Measurements from ENCODE around the gene CALCOCO1. TPM values are rescaled to one million over a fixed set of nuclear protein-coding genes. Genes with fewer than 3 reads are reported as not detected.
A peak's percentile ranks its signal among the peaks of the same experiment; 100 is the strongest.

The CALCOCO1 gene
- total and polyA plus RNA-seq, 10 of the 15 experiments (the other 5 are each of a cell fraction or from before 2014, with no cell fraction given) = 2.8 to 55.9 (median 13.7) TPM

- TF ChIP-seq SUZ12 (IDR thresholded peaks at IDR 0.05; ENCODE audit: unreplicated experiment) (no peak), PBX3 (IDR thresholded peaks at IDR 0.05; ENCODE audit: insufficient replicate concordance, low read depth, low read length) (peak; percentile 19), ATF7 (IDR thresholded peaks at IDR 0.05; ENCODE audit: low read depth) (peak; percentile 72), IKZF1 (conservative IDR thresholded peaks at IDR 0.05) (peak; percentile 95), NFYA (IDR thresholded peaks at IDR 0.05; ENCODE audit: borderline replicate concordance, low read depth, low read length) (no peak), BCL11A (IDR thresholded peaks at IDR 0.05; ENCODE audit: low read depth, low read length) (no peak), EGR1 (IDR thresholded peaks at IDR 0.05; ENCODE audit: borderline replicate concordance in 1 of 2, low read depth in 2 of 2, low read length in 2 of 2) (peak in 1 of 2 experiments; percentile 74; a peak in 2 of 3 replicates), NR2C1 (IDR thresholded peaks at IDR 0.05) (peak; percentile 85), BMI1 (IDR thresholded peaks at IDR 0.05; ENCODE audit: borderline replicate concordance) (no peak), SMC3 (IDR thresholded peaks at IDR 0.05; ENCODE audit: borderline replicate concordance, low read length) (peak; percentile 99), NKRF (conservative IDR thresholded peaks at IDR 0.05) (peak; percentile 64), PRDM15 (CRISPR knock-in tag; IDR thresholded peaks at IDR 0.05) (no peak), RCOR1 (conservative IDR thresholded peaks at IDR 0.05; ENCODE audit: low read depth, low read length) (no peak), RFX5 (IDR thresholded peaks at IDR 0.05; ENCODE audit: low read depth, low read length) (peak; percentile 33; the same call in 1 of the 2 replicates), IRF4 (IDR thresholded peaks at IDR 0.05; ENCODE audit: low read depth, low read length) (peak; percentile 60)
- TF ChIP-seq, protein P1, sequence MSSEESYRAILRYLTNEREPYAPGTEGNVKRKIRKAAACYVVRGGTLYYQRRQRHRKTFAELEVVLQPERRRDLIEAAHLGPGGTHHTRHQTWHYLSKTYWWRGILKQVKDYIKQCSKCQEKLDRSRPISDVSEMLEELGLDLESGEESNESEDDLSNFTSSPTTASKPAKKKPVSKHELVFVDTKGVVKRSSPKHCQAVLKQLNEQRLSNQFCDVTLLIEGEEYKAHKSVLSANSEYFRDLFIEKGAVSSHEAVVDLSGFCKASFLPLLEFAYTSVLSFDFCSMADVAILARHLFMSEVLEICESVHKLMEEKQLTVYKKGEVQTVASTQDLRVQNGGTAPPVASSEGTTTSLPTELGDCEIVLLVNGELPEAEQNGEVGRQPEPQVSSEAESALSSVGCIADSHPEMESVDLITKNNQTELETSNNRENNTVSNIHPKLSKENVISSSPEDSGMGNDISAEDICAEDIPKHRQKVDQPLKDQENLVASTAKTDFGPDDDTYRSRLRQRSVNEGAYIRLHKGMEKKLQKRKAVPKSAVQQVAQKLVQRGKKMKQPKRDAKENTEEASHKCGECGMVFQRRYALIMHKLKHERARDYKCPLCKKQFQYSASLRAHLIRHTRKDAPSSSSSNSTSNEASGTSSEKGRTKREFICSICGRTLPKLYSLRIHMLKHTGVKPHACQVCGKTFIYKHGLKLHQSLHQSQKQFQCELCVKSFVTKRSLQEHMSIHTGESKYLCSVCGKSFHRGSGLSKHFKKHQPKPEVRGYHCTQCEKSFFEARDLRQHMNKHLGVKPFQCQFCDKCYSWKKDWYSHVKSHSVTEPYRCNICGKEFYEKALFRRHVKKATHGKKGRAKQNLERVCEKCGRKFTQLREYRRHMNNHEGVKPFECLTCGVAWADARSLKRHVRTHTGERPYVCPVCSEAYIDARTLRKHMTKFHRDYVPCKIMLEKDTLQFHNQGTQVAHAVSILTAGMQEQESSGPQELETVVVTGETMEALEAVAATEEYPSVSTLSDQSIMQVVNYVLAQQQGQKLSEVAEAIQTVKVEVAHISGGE (CRISPR knock-in tag; IDR thresholded peaks at IDR 0.05) = no peak
- TF ChIP-seq, protein P2, sequence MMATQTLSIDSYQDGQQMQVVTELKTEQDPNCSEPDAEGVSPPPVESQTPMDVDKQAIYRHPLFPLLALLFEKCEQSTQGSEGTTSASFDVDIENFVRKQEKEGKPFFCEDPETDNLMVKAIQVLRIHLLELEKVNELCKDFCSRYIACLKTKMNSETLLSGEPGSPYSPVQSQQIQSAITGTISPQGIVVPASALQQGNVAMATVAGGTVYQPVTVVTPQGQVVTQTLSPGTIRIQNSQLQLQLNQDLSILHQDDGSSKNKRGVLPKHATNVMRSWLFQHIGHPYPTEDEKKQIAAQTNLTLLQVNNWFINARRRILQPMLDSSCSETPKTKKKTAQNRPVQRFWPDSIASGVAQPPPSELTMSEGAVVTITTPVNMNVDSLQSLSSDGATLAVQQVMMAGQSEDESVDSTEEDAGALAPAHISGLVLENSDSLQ (IDR thresholded peaks at IDR 0.05) = peak; percentile 74
Observed at GRCh38 chr12:53675701-53676607, 51.3 kb downstream of the CALCOCO1 start, which contains the start of gene ATP5MC2 (continued).

Measured in GM12878 (cell line).